Kidney epithelial cell (primary cell): Measurements from ENCODE around the gene CAPZA1. TPM values are rescaled to one million over a fixed set of nuclear protein-coding genes. Genes with fewer than 3 reads are reported as not detected.

Experiments
- DNase-seq: peaks from one replicate; pipeline ENCODE4 v3.0.0-alpha.2; 2010; ENCODE audit warnings: low read depth
- H3K27me3 ChIP-seq: 2 replicates; pipeline ENCODE4 v1.6.0; 2011; ENCODE audit warnings: low read length; ENCODE audit not compliant: control insufficient read depth, insufficient read depth
- H3K36me3 ChIP-seq: 2 replicates; pipeline ENCODE4 v1.5.1; 2011; ENCODE audit warnings: low read length; ENCODE audit not compliant: control insufficient read depth, insufficient read depth
- H3K4me3 ChIP-seq: 2 replicates; pipeline ENCODE4 v1.5.1; 2011; ENCODE audit warnings: low read depth, mild to moderate bottlenecking, control low read depth, low read length
- total RNA-seq: library from RNA; depleted of rRNA; stranded (reverse); fragments of >200 nt; gene quantifications from 2 replicates; pipeline ENCODE4 v1.2.3, GENCODE V29; 2015
- TF ChIP-seq, protein P1 (sequence below): IDR thresholded peaks from 2 replicates; pipeline ENCODE4 v1.5.1; 2011; ENCODE audit warnings: mild to moderate bottlenecking, moderate library complexity, low read length, control low read depth, inconsistent platforms; ENCODE audit not compliant: insufficient read depth, poor library complexity, severe bottlenecking

Gene CAPZA1
- total RNA-seq, 1 donor from 2014 or later, result 193 TPM

DNA sequence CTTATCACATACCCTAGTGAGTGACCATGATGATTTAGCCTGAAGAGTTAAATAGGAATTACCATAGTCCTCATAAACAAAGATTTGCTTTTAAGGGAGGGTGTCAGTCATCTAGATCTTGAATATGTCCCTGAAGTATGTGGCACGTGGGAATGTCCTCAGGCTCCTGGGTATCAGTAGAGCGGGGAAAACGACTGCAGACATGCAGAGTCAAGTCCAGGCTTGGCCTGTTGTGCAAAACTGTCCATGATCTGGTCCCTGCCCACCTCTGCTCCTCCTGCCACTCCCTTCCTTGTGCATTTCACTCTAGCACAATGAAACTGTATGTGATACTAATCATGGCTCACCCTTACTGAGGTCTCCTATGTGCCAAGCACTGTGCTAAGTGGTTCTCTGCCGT is 67.7 kb downstream of the CAPZA1 start:
- no peak for DNase-seq
- TF ChIP-seq, protein P1, sequence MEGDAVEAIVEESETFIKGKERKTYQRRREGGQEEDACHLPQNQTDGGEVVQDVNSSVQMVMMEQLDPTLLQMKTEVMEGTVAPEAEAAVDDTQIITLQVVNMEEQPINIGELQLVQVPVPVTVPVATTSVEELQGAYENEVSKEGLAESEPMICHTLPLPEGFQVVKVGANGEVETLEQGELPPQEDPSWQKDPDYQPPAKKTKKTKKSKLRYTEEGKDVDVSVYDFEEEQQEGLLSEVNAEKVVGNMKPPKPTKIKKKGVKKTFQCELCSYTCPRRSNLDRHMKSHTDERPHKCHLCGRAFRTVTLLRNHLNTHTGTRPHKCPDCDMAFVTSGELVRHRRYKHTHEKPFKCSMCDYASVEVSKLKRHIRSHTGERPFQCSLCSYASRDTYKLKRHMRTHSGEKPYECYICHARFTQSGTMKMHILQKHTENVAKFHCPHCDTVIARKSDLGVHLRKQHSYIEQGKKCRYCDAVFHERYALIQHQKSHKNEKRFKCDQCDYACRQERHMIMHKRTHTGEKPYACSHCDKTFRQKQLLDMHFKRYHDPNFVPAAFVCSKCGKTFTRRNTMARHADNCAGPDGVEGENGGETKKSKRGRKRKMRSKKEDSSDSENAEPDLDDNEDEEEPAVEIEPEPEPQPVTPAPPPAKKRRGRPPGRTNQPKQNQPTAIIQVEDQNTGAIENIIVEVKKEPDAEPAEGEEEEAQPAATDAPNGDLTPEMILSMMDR, result no peak
- H3K4me3 ChIP-seq, result no peak overlapping the region
- H3K27me3 ChIP-seq, result no peaks in the 10 kb centered on the region
- H3K36me3 ChIP-seq, result peaks cover 1% of the 10 kb centered on the region

DNA sequence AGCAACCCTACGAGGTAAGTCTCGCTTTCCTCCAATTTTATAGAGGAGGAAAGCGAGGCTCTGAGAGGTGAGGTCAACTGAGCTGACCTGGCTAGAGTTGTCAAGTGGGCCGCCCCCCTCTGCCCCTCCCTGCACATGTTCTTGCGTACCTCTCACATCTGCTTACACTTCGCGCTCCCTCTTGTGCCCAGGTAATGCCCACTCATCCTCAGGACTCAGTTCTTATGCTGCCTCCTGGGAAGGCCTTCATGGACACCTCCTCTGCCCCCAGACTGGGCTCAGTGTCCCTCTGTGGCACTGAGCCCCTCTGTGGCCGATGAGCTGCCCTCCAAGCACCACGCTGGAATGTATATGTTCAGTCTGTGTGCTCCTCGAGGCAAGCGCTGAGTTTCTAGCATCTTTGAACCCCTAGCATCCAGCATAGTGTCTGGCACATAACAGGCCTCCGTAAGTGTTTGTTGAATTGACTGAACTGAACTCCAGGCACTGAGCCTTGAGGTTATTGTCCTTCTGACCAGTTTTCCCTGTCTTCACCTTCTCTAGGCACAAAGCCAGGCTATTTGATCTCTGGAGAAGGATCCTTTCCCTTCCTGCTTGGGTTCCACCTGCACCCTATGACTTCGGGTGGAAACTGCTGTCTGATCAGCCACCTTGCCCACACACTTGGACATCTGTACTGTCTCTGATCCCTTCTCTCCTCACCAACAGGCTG is 68.3 kb downstream of the CAPZA1 start:
- no peak for DNase-seq
- Histone ChIP-seq H3K36me3 (peaks cover 1% of the 10 kb centered on the region), H3K27me3 (no peaks in the 10 kb centered on the region), H3K4me3 (no peak overlapping the region)
- TF ChIP-seq, protein P1, result no peak

DNA sequence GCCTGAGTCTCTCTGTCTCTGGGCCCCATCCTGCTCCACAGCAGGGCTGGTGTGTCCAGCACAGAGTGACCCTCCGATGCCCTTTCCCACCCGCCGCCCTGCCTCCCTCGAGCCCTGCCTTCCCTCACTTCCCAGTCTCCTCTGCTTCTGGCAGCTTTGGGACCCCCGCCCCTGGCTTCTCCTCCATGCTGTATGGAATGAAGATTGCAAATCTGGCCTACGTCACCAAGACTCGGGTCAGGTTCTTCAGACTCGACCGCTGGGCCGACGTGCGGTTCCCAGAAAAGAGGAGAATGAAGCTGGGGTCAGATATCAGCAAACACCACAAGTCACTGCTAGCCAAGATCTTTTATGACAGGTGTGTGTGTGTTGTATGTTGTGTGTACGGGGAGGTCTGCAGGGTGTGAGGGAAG is 69.2 kb downstream of the CAPZA1 start:
- Histone ChIP-seq H3K36me3 (peaks cover 2% of the 10 kb centered on the region), H3K27me3 (no peaks in the 10 kb centered on the region), H3K4me3 (no peak overlapping the region)
- DNase-seq, result no peak
- TF ChIP-seq, protein P1, result no peak

DNA sequence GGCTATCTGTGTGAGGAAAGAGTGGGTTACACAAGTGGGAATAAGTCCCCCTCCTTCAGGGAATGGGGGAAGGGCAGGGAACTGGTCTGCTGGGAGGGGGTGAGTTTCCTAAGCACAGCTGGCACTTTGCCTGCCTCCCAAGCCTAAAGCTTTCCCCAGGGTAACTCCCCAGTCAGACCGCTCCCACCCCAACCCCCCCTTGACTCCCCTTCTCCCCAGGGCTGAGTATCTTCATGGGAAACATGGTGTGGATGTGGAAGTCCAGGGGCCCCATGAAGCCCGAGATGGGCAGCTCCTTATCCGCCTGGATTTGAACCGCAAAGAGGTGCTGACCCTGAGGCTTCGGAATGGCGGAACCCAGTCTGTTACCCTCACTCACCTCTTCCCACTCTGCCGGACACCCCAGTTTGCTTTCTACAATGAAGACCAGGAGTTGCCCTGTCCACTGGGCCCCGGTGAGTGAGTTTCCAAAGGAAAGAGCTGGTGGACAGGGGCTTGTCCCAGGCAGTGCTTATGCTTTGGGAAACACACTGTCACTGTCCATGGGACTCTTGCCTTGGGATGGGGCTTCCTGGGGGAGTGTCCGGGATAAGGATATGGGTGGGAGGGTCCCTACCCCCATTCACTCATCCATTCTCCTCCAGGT is 69.7 kb downstream of the CAPZA1 start:
- TF ChIP-seq, protein P1, result no peak
- H3K4me3 ChIP-seq, result no peak overlapping the region
- no peak for DNase-seq
- H3K36me3 ChIP-seq, result peaks cover 2% of the 10 kb centered on the region
- no peaks in the 10 kb centered on the region for H3K27me3 ChIP-seq

DNA sequence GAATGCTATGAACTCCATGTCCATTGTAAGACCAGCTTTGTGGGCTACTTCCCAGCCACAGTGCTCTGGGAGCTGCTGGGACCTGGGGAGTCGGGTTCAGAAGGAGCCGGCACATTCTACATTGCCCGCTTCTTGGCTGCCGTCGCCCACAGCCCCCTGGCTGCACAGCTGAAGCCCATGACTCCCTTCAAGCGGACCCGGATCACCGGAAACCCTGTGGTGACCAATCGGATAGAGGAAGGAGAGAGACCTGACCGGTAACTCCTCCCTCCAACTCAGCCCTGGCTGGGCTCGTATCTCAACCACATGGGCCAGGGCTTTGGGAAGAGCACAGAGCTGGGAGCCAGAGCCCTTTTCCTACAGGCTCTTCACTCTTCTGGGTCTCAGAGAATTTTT is 70.2 kb downstream of the CAPZA1 start:
- Histone ChIP-seq H3K27me3 (no peaks in the 10 kb centered on the region), H3K36me3 (peaks cover 3% of the 10 kb centered on the region), H3K4me3 (no peak overlapping the region)
- no peak for DNase-seq
- TF ChIP-seq, protein P1, result no peak
